Measurements from ENCODE around the gene REXO1.

DNA sequence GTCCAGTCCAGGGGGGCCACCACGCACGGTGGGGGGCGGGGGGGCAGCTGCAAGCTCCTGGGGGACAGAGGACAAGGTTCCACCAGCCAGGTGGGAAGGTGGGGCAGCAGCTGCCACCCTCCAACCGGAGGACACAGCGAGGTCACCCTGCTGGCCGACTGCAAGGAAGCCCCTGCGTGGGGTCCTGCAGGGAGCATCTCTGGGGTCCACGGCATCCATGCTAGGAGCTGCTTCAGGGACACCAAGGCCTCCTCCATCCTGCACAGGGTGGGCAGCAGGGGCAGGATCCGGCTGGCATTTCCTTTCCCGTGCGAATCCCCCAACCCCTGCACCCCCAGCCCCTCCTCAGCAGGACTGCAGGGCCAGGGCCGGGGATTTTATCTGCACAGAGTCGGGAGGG, 23.3 kb upstream of the REXO1 start:
- TF ChIP-seq, protein P1, sequence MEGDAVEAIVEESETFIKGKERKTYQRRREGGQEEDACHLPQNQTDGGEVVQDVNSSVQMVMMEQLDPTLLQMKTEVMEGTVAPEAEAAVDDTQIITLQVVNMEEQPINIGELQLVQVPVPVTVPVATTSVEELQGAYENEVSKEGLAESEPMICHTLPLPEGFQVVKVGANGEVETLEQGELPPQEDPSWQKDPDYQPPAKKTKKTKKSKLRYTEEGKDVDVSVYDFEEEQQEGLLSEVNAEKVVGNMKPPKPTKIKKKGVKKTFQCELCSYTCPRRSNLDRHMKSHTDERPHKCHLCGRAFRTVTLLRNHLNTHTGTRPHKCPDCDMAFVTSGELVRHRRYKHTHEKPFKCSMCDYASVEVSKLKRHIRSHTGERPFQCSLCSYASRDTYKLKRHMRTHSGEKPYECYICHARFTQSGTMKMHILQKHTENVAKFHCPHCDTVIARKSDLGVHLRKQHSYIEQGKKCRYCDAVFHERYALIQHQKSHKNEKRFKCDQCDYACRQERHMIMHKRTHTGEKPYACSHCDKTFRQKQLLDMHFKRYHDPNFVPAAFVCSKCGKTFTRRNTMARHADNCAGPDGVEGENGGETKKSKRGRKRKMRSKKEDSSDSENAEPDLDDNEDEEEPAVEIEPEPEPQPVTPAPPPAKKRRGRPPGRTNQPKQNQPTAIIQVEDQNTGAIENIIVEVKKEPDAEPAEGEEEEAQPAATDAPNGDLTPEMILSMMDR (conservative IDR thresholded peaks at IDR 0.05; ENCODE audit: low read length): no peak
- no peak for TF ChIP-seq EZH2phosphoT487 (IDR thresholded peaks at IDR 0.05; ENCODE audit: borderline replicate concordance)
